PFSK-1 (cell line): ENCODE measurements around the gene TRIM77. TPM values are rescaled to one million over a fixed set of nuclear protein-coding genes. Genes with fewer than 3 reads are reported as not detected.
"Not testable (repeated sequence)": the region's sequence is repeated elsewhere in the genome, so short reads cannot be mapped to it uniquely, and the experiment has no call there.

Experiments
- FOXP2 ChIP-seq: optimal IDR thresholded peaks from 2 replicates; pipeline ENCODE3; 2011; ENCODE audit warnings: borderline replicate concordance, control low read depth, inconsistent platforms; ENCODE audit not compliant: insufficient read depth; ENCODE audit errors: extremely low read length, extremely low read depth
- POLR2AphosphoS5 ChIP-seq: IDR thresholded peaks from 2 replicates; pipeline ENCODE4 v1.6.1; 2012; ENCODE audit warnings: low read depth, mild to moderate bottlenecking, control low read depth, low read length, moderate library complexity
- SIN3A ChIP-seq: IDR thresholded peaks from 2 replicates; pipeline ENCODE4 v1.6.1; 2012; ENCODE audit warnings: mild to moderate bottlenecking, low read length, moderate library complexity, borderline replicate concordance; ENCODE audit not compliant: insufficient read depth
- TAF1 ChIP-seq: IDR thresholded peaks from 2 replicates; pipeline ENCODE4 v1.6.1; 2012; ENCODE audit warnings: low read length, control low read depth, borderline replicate concordance; ENCODE audit not compliant: insufficient read depth
- polyA plus RNA-seq: library from polyadenylated mRNA; unstranded; fragments of >200 nt; gene quantifications from one replicate; pipeline ENCODE4 v1.2.1, GENCODE V29; 2012; ENCODE audit warnings: low read depth, missing spikeins; ENCODE audit not compliant: insufficient read length
- TF ChIP-seq, protein P1 (sequence below), 2 experiments: IDR thresholded peaks; 2 replicates each; pipeline versions ENCODE4 v1.6.1 to v1.8.0; 2011 to 2012; ENCODE audit warnings: low read depth in 2 of 2, low read length in 2 of 2, control low read depth in 1 of 2, inconsistent platforms in 1 of 2, mild to moderate bottlenecking in 1 of 2, moderate library complexity in 1 of 2; ENCODE audit not compliant: insufficient read depth in 1 of 2

Gene TRIM77, protein sequence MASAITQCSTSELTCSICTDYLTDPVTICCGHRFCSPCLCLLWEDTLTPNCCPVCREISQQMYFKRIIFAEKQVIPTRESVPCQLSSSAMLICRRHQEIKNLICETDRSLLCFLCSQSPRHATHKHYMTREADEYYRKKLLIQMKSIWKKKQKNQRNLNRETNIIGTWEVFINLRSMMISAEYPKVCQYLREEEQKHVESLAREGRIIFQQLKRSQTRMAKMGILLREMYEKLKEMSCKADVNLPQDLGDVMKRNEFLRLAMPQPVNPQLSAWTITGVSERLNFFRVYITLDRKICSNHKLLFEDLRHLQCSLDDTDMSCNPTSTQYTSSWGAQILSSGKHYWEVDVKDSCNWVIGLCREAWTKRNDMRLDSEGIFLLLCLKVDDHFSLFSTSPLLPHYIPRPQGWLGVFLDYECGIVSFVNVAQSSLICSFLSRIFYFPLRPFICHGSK
- polyA plus RNA-seq: not detected

DNA sequence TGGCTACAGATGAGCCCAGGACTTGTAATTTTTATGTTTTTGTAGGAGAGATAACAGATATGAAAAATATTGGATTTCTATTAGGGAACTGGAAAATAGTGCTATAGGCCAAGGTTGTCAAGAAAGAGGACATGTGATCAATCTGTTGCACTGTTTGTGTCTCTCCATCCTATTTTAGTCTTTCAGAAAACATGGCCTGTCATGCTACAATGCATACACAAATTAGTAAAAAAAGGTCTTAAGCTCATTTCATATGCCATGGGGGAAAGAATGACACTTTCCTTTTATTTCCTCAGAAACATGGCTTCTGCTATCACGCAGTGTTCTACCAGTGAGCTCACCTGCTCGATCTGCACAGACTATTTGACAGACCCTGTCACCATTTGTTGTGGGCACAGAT, at the start of gene TRIM77:
TRIM77 (plus strand) TSS at position 301 of the 400 bp plus-strand sequence; CDS start at position 301, 0 bp downstream.
- TF ChIP-seq SIN3A, POLR2AphosphoS5: not testable (repeated sequence)
- TF ChIP-seq, protein P1, sequence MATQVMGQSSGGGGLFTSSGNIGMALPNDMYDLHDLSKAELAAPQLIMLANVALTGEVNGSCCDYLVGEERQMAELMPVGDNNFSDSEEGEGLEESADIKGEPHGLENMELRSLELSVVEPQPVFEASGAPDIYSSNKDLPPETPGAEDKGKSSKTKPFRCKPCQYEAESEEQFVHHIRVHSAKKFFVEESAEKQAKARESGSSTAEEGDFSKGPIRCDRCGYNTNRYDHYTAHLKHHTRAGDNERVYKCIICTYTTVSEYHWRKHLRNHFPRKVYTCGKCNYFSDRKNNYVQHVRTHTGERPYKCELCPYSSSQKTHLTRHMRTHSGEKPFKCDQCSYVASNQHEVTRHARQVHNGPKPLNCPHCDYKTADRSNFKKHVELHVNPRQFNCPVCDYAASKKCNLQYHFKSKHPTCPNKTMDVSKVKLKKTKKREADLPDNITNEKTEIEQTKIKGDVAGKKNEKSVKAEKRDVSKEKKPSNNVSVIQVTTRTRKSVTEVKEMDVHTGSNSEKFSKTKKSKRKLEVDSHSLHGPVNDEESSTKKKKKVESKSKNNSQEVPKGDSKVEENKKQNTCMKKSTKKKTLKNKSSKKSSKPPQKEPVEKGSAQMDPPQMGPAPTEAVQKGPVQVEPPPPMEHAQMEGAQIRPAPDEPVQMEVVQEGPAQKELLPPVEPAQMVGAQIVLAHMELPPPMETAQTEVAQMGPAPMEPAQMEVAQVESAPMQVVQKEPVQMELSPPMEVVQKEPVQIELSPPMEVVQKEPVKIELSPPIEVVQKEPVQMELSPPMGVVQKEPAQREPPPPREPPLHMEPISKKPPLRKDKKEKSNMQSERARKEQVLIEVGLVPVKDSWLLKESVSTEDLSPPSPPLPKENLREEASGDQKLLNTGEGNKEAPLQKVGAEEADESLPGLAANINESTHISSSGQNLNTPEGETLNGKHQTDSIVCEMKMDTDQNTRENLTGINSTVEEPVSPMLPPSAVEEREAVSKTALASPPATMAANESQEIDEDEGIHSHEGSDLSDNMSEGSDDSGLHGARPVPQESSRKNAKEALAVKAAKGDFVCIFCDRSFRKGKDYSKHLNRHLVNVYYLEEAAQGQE (IDR thresholded peaks at IDR 0.05; ENCODE audit: insufficient read depth in 1 of 2, low read depth in 2 of 2, low read length in 2 of 2): not testable (repeated sequence)

DNA sequence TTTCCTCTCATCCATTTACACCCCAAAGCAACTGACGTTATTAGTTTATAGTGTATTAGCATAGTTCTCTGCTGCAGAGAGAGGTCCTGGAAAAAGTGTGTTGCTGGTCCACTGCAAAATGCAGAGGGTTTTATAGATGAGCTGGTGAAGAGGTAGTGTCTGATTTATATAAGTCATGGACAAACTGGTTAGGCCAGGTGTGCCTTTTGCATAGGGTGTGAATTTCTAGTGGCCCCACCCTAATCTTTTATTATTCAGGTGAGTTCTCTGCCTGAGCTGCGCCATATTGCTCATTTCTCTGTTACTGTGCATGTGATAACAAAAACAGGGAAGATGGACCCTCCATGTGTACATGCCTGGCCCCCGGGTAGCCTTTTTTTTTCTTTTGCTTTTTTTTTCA, 43.1 kb upstream of the TRIM77 start:
- TF ChIP-seq FOXP2: no peak
- no peak for TF ChIP-seq POLR2AphosphoS5
- no peak for TF ChIP-seq SIN3A
- TF ChIP-seq, protein P1 (IDR thresholded peaks at IDR 0.05; ENCODE audit: insufficient read depth in 1 of 2, low read depth in 2 of 2, low read length in 2 of 2): no peak
- no peak for TF ChIP-seq TAF1

DNA sequence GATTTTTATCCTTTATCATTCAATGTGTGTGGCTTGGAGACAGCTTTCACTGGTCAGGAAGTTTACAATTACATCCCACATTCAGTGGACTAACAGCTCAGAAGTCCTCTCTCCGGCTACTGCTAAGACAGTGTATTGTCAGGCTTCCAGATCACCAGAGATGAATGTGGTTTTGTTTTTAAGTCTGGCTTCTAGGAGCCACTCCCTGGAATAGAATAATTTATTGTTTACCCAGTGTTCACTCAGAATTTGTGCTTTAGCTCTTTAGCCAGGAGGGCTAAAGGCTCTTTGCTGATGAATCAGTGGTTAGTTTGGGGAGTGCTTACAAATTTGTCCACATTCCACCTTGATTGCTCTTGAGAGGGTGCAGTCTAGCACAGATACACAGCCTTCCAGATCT, 26.5 kb downstream of the TRIM77 start:
- no peak for TF ChIP-seq FOXP2
- no peak for TF ChIP-seq TAF1
- TF ChIP-seq, protein P1 (IDR thresholded peaks at IDR 0.05; ENCODE audit: insufficient read depth in 1 of 2, low read depth in 2 of 2, low read length in 2 of 2): no peak
- no peak for TF ChIP-seq POLR2AphosphoS5

DNA sequence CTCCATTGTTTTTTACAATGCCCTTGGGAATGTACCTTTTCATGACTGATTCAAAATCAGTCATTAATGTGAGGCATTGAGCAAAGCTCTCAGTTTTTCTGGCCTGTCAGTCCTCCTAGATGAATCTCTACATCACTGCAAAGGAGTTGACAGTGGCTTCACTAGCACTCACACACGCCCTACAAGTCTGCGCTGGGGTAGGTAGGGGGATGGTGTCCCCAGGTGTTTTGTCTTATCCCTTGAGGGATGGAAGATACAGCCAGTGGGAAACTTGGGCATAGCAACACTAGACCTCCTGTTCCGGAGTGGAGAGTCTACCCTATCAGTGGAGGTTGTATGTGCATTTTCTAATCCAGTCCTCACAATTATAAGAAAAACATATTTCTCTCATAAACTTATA, 27.0 kb downstream of the TRIM77 start:
- TF ChIP-seq TAF1: no peak
- no peak for TF ChIP-seq FOXP2
- TF ChIP-seq SIN3A: no peak
- TF ChIP-seq, protein P1 (IDR thresholded peaks at IDR 0.05; ENCODE audit: insufficient read depth in 1 of 2, low read depth in 2 of 2, low read length in 2 of 2): no peak
- no peak for TF ChIP-seq POLR2AphosphoS5
